GM23338 (cell line): ENCODE data around the gene SORT1.

Experiments
- CREB1 ChIP-seq: fragments of 250-450 bp; sonication (Bioruptor Pico); IDR thresholded peaks from 2 replicates; pipeline ENCODE4 v1.5.0; 2020; ENCODE audit warnings: low read depth, mild to moderate bottlenecking, moderate library complexity
- ETS1 ChIP-seq: IDR thresholded peaks from 2 replicates; pipeline ENCODE4 v1.6.1; 2016; ENCODE audit warnings: antibody characterized with exemption
- EZH2 ChIP-seq: fragments of 200-600 bp; sonication (generic); IDR thresholded peaks from one replicate; pipeline ENCODE4 v1.8.0; 2017; ENCODE audit warnings: antibody characterized with exemption, mild to moderate bottlenecking, low read depth; ENCODE audit not compliant: unreplicated experiment
- EZH2phosphoT487 ChIP-seq: fragments of 200-600 bp; sonication (generic); IDR thresholded peaks from one replicate; pipeline ENCODE4 v1.8.1; 2018; ENCODE audit warnings: antibody characterized with exemption; ENCODE audit not compliant: unreplicated experiment
- JUNB ChIP-seq: IDR thresholded peaks from one replicate; pipeline ENCODE4 v1.6.1; 2016; ENCODE audit warnings: antibody characterized with exemption; ENCODE audit not compliant: unreplicated experiment
- POLR2AphosphoS5 ChIP-seq: IDR thresholded peaks from 2 replicates; pipeline ENCODE4 v1.6.1; 2016; ENCODE audit warnings: antibody characterized with exemption, low read depth
- STAT1 ChIP-seq: IDR thresholded peaks from one replicate; pipeline ENCODE4 v1.6.1; 2016; ENCODE audit warnings: antibody characterized with exemption; ENCODE audit not compliant: unreplicated experiment
- ZNF114 ChIP-seq: fragments of 250-450 bp; sonication (Bioruptor Pico); IDR thresholded peaks from 2 replicates; pipeline ENCODE4 v1.5.0; 2020; ENCODE audit warnings: mild to moderate bottlenecking, moderate library complexity
- ZNF331 ChIP-seq: fragments of 250-450 bp; sonication (Bioruptor Pico); IDR thresholded peaks from 2 replicates; pipeline ENCODE4 v1.5.0; 2020; ENCODE audit warnings: low read depth, mild to moderate bottlenecking, moderate library complexity
- ZNF462 ChIP-seq: fragments of 250-450 bp; sonication (Bioruptor Pico); IDR thresholded peaks from 2 replicates; pipeline ENCODE4 v1.5.0; 2020; ENCODE audit warnings: mild to moderate bottlenecking, moderate library complexity
- TF ChIP-seq, protein P1 (sequence below), 2 experiments: fragments of 200-600 bp in 1 of 2; sonication (generic) in 1 of 2; conservative IDR thresholded peaks; 2 replicates each; pipeline versions ENCODE4 v1.5.1 to v1.6.1; 2016 to 2017; ENCODE audit warnings: antibody characterized with exemption in 2 of 2, low read depth in 2 of 2, mild to moderate bottlenecking in 2 of 2, moderate library complexity in 1 of 2
- TF ChIP-seq, protein P2 (sequence below): IDR thresholded peaks from one replicate; pipeline ENCODE4 v1.6.1; 2018; ENCODE audit warnings: antibody characterized with exemption; ENCODE audit not compliant: unreplicated experiment

DNA sequence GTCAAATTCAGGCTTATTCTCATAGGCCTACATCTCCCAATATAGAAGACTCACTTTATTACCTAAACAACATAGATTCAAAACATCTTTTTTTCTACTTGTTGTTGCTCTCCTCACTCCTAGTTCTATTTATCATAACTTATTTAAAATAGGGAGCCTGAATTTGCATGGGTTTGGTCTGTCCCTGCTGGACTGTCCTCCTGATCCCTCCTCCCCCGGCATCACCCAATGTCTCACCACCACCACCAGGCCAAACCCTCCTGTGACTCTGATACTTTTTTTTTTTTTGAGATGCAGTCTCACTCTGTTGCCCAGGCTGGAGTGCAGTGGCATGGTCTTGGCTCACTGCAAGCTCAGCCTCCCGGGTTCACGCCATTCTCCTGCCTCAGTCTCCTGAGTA is 59.1 kb downstream of the SORT1 start:
- TF ChIP-seq, protein P1, sequence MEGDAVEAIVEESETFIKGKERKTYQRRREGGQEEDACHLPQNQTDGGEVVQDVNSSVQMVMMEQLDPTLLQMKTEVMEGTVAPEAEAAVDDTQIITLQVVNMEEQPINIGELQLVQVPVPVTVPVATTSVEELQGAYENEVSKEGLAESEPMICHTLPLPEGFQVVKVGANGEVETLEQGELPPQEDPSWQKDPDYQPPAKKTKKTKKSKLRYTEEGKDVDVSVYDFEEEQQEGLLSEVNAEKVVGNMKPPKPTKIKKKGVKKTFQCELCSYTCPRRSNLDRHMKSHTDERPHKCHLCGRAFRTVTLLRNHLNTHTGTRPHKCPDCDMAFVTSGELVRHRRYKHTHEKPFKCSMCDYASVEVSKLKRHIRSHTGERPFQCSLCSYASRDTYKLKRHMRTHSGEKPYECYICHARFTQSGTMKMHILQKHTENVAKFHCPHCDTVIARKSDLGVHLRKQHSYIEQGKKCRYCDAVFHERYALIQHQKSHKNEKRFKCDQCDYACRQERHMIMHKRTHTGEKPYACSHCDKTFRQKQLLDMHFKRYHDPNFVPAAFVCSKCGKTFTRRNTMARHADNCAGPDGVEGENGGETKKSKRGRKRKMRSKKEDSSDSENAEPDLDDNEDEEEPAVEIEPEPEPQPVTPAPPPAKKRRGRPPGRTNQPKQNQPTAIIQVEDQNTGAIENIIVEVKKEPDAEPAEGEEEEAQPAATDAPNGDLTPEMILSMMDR (conservative IDR thresholded peaks at IDR 0.05; ENCODE audit: low read depth in 2 of 2), result no peak
- TF ChIP-seq POLR2AphosphoS5, result no peak
- no peak for TF ChIP-seq EZH2phosphoT487
- TF ChIP-seq EZH2, result no peak
- TF ChIP-seq ZNF462 (CRISPR knock-in tag), result no peak
- TF ChIP-seq CREB1 (CRISPR knock-in tag), result no peak
- TF ChIP-seq JUNB, result no peak
- TF ChIP-seq, protein P2, sequence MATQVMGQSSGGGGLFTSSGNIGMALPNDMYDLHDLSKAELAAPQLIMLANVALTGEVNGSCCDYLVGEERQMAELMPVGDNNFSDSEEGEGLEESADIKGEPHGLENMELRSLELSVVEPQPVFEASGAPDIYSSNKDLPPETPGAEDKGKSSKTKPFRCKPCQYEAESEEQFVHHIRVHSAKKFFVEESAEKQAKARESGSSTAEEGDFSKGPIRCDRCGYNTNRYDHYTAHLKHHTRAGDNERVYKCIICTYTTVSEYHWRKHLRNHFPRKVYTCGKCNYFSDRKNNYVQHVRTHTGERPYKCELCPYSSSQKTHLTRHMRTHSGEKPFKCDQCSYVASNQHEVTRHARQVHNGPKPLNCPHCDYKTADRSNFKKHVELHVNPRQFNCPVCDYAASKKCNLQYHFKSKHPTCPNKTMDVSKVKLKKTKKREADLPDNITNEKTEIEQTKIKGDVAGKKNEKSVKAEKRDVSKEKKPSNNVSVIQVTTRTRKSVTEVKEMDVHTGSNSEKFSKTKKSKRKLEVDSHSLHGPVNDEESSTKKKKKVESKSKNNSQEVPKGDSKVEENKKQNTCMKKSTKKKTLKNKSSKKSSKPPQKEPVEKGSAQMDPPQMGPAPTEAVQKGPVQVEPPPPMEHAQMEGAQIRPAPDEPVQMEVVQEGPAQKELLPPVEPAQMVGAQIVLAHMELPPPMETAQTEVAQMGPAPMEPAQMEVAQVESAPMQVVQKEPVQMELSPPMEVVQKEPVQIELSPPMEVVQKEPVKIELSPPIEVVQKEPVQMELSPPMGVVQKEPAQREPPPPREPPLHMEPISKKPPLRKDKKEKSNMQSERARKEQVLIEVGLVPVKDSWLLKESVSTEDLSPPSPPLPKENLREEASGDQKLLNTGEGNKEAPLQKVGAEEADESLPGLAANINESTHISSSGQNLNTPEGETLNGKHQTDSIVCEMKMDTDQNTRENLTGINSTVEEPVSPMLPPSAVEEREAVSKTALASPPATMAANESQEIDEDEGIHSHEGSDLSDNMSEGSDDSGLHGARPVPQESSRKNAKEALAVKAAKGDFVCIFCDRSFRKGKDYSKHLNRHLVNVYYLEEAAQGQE, result no peak
- TF ChIP-seq ZNF331 (CRISPR knock-in tag), result no peak
- TF ChIP-seq ETS1, result no peak
- no peak for TF ChIP-seq ZNF114 (CRISPR knock-in tag)
- no peak for TF ChIP-seq STAT1
